Measurements from ENCODE around the gene CLIP3.

Gene CLIP3

GRCh38 chr19:35975608-35976214 lies 57.0 kb downstream of the CLIP3 start:
- DNase-seq: no peak

- DNase-seq: no peak
Observed at GRCh38 chr19:35973487-35973886, 59.2 kb downstream of the CLIP3 start.

GRCh38 chr19:35966771-35967170 lies 65.9 kb downstream of the CLIP3 start:
- no peak for DNase-seq
